ENCODE data around the gene RNF215.

RNF215 gene

GRCh38 chr22:30380011-30380410 is 7.2 kb downstream of the RNF215 start:
- H3K27ac ChIP-seq (ENCODE audit: low read depth, low read length, poor library complexity, severe bottlenecking) = no peak overlapping the region
- no peak for TF ChIP-seq EZH2 (IDR thresholded peaks at IDR 0.05; ENCODE audit: borderline replicate concordance, low read length)
- TF ChIP-seq, protein P1, sequence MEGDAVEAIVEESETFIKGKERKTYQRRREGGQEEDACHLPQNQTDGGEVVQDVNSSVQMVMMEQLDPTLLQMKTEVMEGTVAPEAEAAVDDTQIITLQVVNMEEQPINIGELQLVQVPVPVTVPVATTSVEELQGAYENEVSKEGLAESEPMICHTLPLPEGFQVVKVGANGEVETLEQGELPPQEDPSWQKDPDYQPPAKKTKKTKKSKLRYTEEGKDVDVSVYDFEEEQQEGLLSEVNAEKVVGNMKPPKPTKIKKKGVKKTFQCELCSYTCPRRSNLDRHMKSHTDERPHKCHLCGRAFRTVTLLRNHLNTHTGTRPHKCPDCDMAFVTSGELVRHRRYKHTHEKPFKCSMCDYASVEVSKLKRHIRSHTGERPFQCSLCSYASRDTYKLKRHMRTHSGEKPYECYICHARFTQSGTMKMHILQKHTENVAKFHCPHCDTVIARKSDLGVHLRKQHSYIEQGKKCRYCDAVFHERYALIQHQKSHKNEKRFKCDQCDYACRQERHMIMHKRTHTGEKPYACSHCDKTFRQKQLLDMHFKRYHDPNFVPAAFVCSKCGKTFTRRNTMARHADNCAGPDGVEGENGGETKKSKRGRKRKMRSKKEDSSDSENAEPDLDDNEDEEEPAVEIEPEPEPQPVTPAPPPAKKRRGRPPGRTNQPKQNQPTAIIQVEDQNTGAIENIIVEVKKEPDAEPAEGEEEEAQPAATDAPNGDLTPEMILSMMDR (IDR thresholded peaks at IDR 0.05; ENCODE audit: low read length) = no peak

GRCh38 chr22:30375312-30375849 is 11.8 kb downstream of the RNF215 start:
- Histone ChIP-seq H3K79me2 (ENCODE audit: insufficient read depth, low read length) (no peaks in the 10 kb centered on the region), H3K9me3 (ENCODE audit: low read length) (no peaks in the 10 kb centered on the region), H2AFZ (ENCODE audit: low read length) (no peak overlapping the region), H3K9ac (ENCODE audit: low read length) (no peak overlapping the region), H3K4me1 (ENCODE audit: insufficient read depth, low read length, severe bottlenecking) (no peaks in the 10 kb centered on the region), H3K9me2 (ENCODE audit: low read depth, low read length) (no peaks in the 10 kb centered on the region), H3K4me2 (ENCODE audit: low read length) (no peak overlapping the region), H4K20me1 (ENCODE audit: insufficient read depth, low read length) (no peaks in the 10 kb centered on the region), H3K36me3 (ENCODE audit: insufficient read depth, low read length) (no peaks in the 10 kb centered on the region), H3F3A (ENCODE audit: insufficient read depth, low read length) (no peaks in the 10 kb centered on the region), H3K4me3 (ENCODE audit: low read depth, low read length, poor library complexity, severe bottlenecking) (no peak overlapping the region), H3K27ac (ENCODE audit: low read depth, low read length, poor library complexity, severe bottlenecking) (no peak overlapping the region), H3K27me3 (ENCODE audit: insufficient read depth, low read length) (peaks cover 4% of the 10 kb centered on the region; the same call in 1 of the 2 replicates)
- TF ChIP-seq EZH2 (IDR thresholded peaks at IDR 0.05; ENCODE audit: borderline replicate concordance, low read length) = no peak
- TF ChIP-seq, protein P1 (IDR thresholded peaks at IDR 0.05; ENCODE audit: low read length) = no peak

More at GRCh38 chr22:30380011-30380410, 7.2 kb downstream of the RNF215 start:
- H2AFZ ChIP-seq (ENCODE audit: low read length) = no peak overlapping the region
- no peaks in the 10 kb centered on the region for H3K9me3 ChIP-seq (ENCODE audit: low read length)
- no peaks in the 10 kb centered on the region for H3F3A ChIP-seq (ENCODE audit: insufficient read depth, low read length)
- H3K4me1 ChIP-seq (ENCODE audit: insufficient read depth, low read length, severe bottlenecking) = no peaks in the 10 kb centered on the region
- no peaks in the 10 kb centered on the region for H3K9me2 ChIP-seq (ENCODE audit: low read depth, low read length)
- no peaks in the 10 kb centered on the region for H4K20me1 ChIP-seq (ENCODE audit: insufficient read depth, low read length)
- no peaks in the 10 kb centered on the region for H3K27me3 ChIP-seq (ENCODE audit: insufficient read depth, low read length)
- no peak overlapping the region for H3K9ac ChIP-seq (ENCODE audit: low read length)
- no peaks in the 10 kb centered on the region for H3K36me3 ChIP-seq (ENCODE audit: insufficient read depth, low read length)
- H3K4me3 ChIP-seq (ENCODE audit: low read depth, low read length, poor library complexity, severe bottlenecking) = no peak overlapping the region
- H3K4me2 ChIP-seq (ENCODE audit: low read length) = no peak overlapping the region
- H3K79me2 ChIP-seq (ENCODE audit: insufficient read depth, low read length) = no peaks in the 10 kb centered on the region

DNA sequence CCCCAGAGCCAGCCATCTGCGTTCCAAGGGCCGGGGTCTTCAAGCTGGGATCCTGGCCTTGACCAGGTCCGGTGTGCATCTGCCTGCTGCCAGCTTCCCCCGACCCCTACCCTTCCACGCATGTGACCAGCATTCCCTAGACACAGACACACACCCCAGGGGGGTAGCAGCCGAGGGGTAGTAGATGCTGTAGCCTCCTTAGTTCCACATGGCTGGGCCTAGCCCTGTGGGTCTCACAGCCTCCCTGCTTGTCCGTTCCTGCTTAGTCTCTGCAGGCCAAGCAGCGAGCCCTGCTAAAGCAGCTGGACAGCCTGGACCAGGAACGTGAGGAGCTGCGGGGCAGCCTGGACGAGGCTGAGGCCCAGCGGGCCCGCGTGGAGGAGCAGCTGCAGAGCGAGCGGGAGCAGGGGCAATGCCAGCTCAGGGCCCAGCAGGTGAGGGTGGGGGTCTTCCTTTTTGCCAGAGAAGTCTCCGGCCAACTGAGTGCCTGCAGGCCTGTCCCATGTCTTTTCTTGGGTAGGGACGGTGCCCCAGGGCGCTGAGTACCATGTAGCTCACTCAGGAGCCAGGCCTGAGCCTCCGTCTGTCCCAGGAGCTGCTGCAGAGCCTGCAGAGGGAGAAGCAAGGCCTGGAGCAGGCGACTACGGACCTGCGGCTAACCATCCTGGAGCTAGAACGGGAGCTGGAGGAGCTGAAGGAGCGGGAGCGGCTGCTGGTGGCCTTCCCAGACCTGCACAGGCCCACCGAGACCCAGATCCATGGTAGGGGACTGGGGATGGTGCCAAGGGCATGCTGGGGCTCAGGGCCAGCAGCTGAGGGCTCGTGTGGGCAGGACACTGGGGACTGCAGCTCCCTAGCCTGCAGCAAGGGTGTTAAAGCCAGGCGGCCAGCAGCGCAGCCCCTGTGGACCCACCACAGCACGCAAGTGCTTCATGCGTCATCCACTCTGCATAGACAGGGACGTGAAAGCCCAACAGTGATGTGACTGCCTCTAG is 13.6 kb downstream of the RNF215 start:
- Histone ChIP-seq H3K36me3 (ENCODE audit: insufficient read depth, low read length) (no peaks in the 10 kb centered on the region), H3K27me3 (ENCODE audit: insufficient read depth, low read length) (peaks cover 4% of the 10 kb centered on the region; the same call in 1 of the 2 replicates), H2AFZ (ENCODE audit: low read length) (no peak overlapping the region), H4K20me1 (ENCODE audit: insufficient read depth, low read length) (no peaks in the 10 kb centered on the region), H3K4me3 (ENCODE audit: low read depth, low read length, poor library complexity, severe bottlenecking) (no peak overlapping the region), H3K9me3 (ENCODE audit: low read length) (no peaks in the 10 kb centered on the region), H3K9ac (ENCODE audit: low read length) (no peak overlapping the region), H3K4me1 (ENCODE audit: insufficient read depth, low read length, severe bottlenecking) (no peaks in the 10 kb centered on the region), H3F3A (ENCODE audit: insufficient read depth, low read length) (no peaks in the 10 kb centered on the region), H3K4me2 (ENCODE audit: low read length) (no peak overlapping the region), H3K79me2 (ENCODE audit: insufficient read depth, low read length) (no peaks in the 10 kb centered on the region), H3K27ac (ENCODE audit: low read depth, low read length, poor library complexity, severe bottlenecking) (no peak overlapping the region), H3K9me2 (ENCODE audit: low read depth, low read length) (no peaks in the 10 kb centered on the region)
- TF ChIP-seq, protein P1 (IDR thresholded peaks at IDR 0.05; ENCODE audit: low read length) = no peak
- no peak for TF ChIP-seq EZH2 (IDR thresholded peaks at IDR 0.05; ENCODE audit: borderline replicate concordance, low read length)

Data from OCI-LY1 (cell line).